IMR-90 (cell line): Measurements from ENCODE around the gene SCN8A. TPM values are rescaled to one million over a fixed set of nuclear protein-coding genes. Genes with fewer than 3 reads are reported as not detected.
A peak's percentile ranks its signal among the peaks of the same experiment; 100 is the strongest.

Experiments used
- ATAC-seq: fragments of 200-7000 bp; cut with Tn5 transposase; 2 replicates; pipeline ENCODE4 v1.9.1; 2020; ENCODE audit warnings: low read depth, mild to moderate bottlenecking, moderate library complexity
- BruUV-seq: library from RNA; stranded (reverse); fragments of 400-500 nt; replicated peaks from 2 replicates; lab custom pipeline; 2021; lab: Mats Ljungman, UMichigan
- CTCF ChIA-PET: fragments of 300-600 bp; formaldehyde crosslinking; extraction: SDS; loops from one replicate; lab custom pipeline; 2021; ENCODE audit warnings: antibody characterized with exemption; lab: Yijun Ruan, JAX
- POLR2A ChIA-PET: fragments of 300-600 bp; sonication (Branson Sonifier 250); formaldehyde crosslinking; loops from one replicate; lab custom pipeline; 2022; ENCODE audit warnings: antibody characterized with exemption; ENCODE audit not compliant: unreplicated experiment; lab: Charles Lee
- DNase-seq: peaks from one replicate; pipeline ENCODE4 v3.0.0; 2013
- H2AFZ ChIP-seq: replicated peaks from 2 replicates; pipeline ENCODE3; 2013; ENCODE audit warnings: low read length, mild to moderate bottlenecking; ENCODE audit not compliant: poor library complexity
- H2AK5ac ChIP-seq: 2 replicates; pipeline ENCODE4 v1.6.1; 2013; ENCODE audit warnings: low read depth, low read length, inconsistent platforms
- H2AK9ac ChIP-seq: replicated peaks from 2 replicates; pipeline ENCODE3; 2013; ENCODE audit warnings: mild to moderate bottlenecking, low read depth, low read length, moderate library complexity; ENCODE audit not compliant: poor library complexity
- H2BK120ac ChIP-seq: 2 replicates; pipeline ENCODE4 v1.6.1; 2013; ENCODE audit warnings: low read depth, low read length, inconsistent platforms
- H2BK15ac ChIP-seq: 3 replicates; pipeline ENCODE4 v1.6.1; 2013; ENCODE audit warnings: low read depth, low read length, inconsistent platforms
- H2BK20ac ChIP-seq: 2 replicates; pipeline ENCODE4 v1.6.1; 2013; ENCODE audit warnings: low read depth, mild to moderate bottlenecking, inconsistent platforms, low read length, moderate library complexity
- H2BK5ac ChIP-seq: 2 replicates; pipeline ENCODE4 v1.6.1; 2013; ENCODE audit warnings: mild to moderate bottlenecking, low read depth, low read length, inconsistent platforms; ENCODE audit not compliant: poor library complexity, severe bottlenecking
- H3K14ac ChIP-seq: replicated peaks from 2 replicates; pipeline ENCODE4 v1.6.1; 2013; ENCODE audit warnings: low read depth, low read length, inconsistent platforms
- H3K18ac ChIP-seq: 2 replicates; pipeline ENCODE4 v1.6.1; 2013; ENCODE audit warnings: low read depth, low read length, control low read depth
- H3K23ac ChIP-seq: 2 replicates; pipeline ENCODE4 v1.6.1; 2013; ENCODE audit warnings: low read depth, low read length, inconsistent platforms
- H3K27ac ChIP-seq: 2 replicates; pipeline ENCODE4 v1.5.1; 2013; ENCODE audit warnings: mild to moderate bottlenecking, control low read depth, low read length; ENCODE audit not compliant: insufficient read depth
- H3K27me3 ChIP-seq: 2 replicates; pipeline ENCODE4 v1.6.1; 2013; ENCODE audit warnings: low read length; ENCODE audit not compliant: control insufficient read depth, insufficient read depth
- H3K36me3 ChIP-seq: 2 replicates; pipeline ENCODE4 v1.6.1; 2013; ENCODE audit warnings: low read length, mixed read lengths; ENCODE audit not compliant: control insufficient read depth, insufficient read depth
- H3K4ac ChIP-seq: 2 replicates; pipeline ENCODE4 v1.6.1; 2013; ENCODE audit warnings: low read depth, low read length, inconsistent platforms
- H3K4me1 ChIP-seq: 2 replicates; pipeline ENCODE4 v1.6.1; 2013; ENCODE audit warnings: low read length, mixed read lengths; ENCODE audit not compliant: control insufficient read depth, insufficient read depth
- H3K4me2 ChIP-seq: 2 replicates; pipeline ENCODE4 v1.6.1; 2013; ENCODE audit warnings: low read depth, mild to moderate bottlenecking, control low read depth, low read length, moderate library complexity
- H3K4me3 ChIP-seq: 2 replicates; pipeline ENCODE4 v1.5.1; 2013; ENCODE audit warnings: low read depth, mild to moderate bottlenecking, control low read depth, low read length, moderate library complexity; ENCODE audit not compliant: insufficient read depth
- H3K56ac ChIP-seq: 2 replicates; pipeline ENCODE4 v1.6.1; 2013; ENCODE audit warnings: low read length, inconsistent platforms; ENCODE audit not compliant: insufficient read depth; ENCODE audit errors: extremely low read depth
- H3K79me1 ChIP-seq, 2 experiments: 2 replicates each; pipeline ENCODE4 v1.6.1; 2013; ENCODE audit warnings: low read length in 2 of 2, inconsistent platforms in 1 of 2, low read depth in 1 of 2
- H3K9ac ChIP-seq: 2 replicates; pipeline ENCODE4 v1.6.1; 2013; ENCODE audit warnings: low read depth, low read length, control low read depth
- H3K9me1 ChIP-seq: 2 replicates; pipeline ENCODE4 v1.6.1; 2013; ENCODE audit warnings: low read length, inconsistent platforms; ENCODE audit not compliant: insufficient read depth
- H3K9me3 ChIP-seq: 2 replicates; pipeline ENCODE4 v1.6.1; 2013; ENCODE audit warnings: low read length; ENCODE audit not compliant: control insufficient read depth, insufficient read depth
- H4K20me1 ChIP-seq: 2 replicates; pipeline ENCODE4 v1.6.1; 2013; ENCODE audit warnings: low read length, inconsistent platforms; ENCODE audit not compliant: insufficient read depth
- H4K5ac ChIP-seq: 2 replicates; pipeline ENCODE4 v1.6.1; 2013; ENCODE audit warnings: mild to moderate bottlenecking, low read depth, low read length, control low read depth
- H4K8ac ChIP-seq, 2 experiments: 2 replicates each; pipeline ENCODE4 v1.6.1; 2013; ENCODE audit warnings: low read depth in 2 of 2, low read length in 2 of 2, control low read depth in 1 of 2, inconsistent platforms in 1 of 2
- H4K91ac ChIP-seq: 2 replicates; pipeline ENCODE4 v1.6.1; 2013; ENCODE audit warnings: low read depth, low read length, inconsistent platforms; ENCODE audit not compliant: insufficient read depth
- BHLHE40 ChIP-seq: fragments of 150-350 bp; IDR thresholded peaks from 2 replicates; pipeline ENCODE4 v1.6.1; 2016; ENCODE audit warnings: mild to moderate bottlenecking, low read depth, low read length
- CHD1 ChIP-seq: IDR thresholded peaks from 2 replicates; pipeline ENCODE4 v1.6.1; 2012; ENCODE audit warnings: low read depth, low read length, improper control_type of control experiment
- CTCF ChIP-seq: conservative IDR thresholded peaks from 2 replicates; pipeline ENCODE4 v1.5.1; 2012; ENCODE audit warnings: mild to moderate bottlenecking, low read depth, low read length, improper control_type of control experiment
- FOS ChIP-seq: fragments of 150-350 bp; IDR thresholded peaks from 2 replicates; pipeline ENCODE4 v1.6.1; 2016; ENCODE audit warnings: low read depth, low read length
- MAFK ChIP-seq: IDR thresholded peaks from 2 replicates; pipeline ENCODE4 v1.6.1; 2012; ENCODE audit warnings: low read depth, low read length, improper control_type of control experiment
- MAZ ChIP-seq: IDR thresholded peaks from 2 replicates; pipeline ENCODE4 v1.6.1; 2012; ENCODE audit warnings: low read depth, mild to moderate bottlenecking, low read length, improper control_type of control experiment, moderate library complexity, borderline replicate concordance
- POLR2A ChIP-seq: IDR thresholded peaks from 2 replicates; pipeline ENCODE4 v1.6.1; 2012; ENCODE audit warnings: mild to moderate bottlenecking, low read depth, low read length
- RAD21 ChIP-seq: IDR thresholded peaks from 2 replicates; pipeline ENCODE4 v1.6.1; 2012; ENCODE audit warnings: low read length, improper control_type of control experiment
- SMC3 ChIP-seq: fragments of 150-350 bp; IDR thresholded peaks from 2 replicates; pipeline ENCODE4 v1.6.1; 2016; ENCODE audit warnings: low read depth, mild to moderate bottlenecking, antibody characterized with exemption, low read length, moderate library complexity
- WGBS, 2 experiments: methylation state at CpG; one replicate each; pipeline versions ENCODE4 v1.1.5 to v1.1.7; 2013; ENCODE audit warnings: missing lambda C conversion rate in 2 of 2; ENCODE audit not compliant: insufficient read length in 1 of 2; ENCODE audit errors: extremely low coverage in 2 of 2; 5-methylcytosine and 5-hydroxymethylcytosine counted together
- dilution Hi-C: fragments of 300-500 bp; cut with HindIII; formaldehyde crosslinking; loops from one replicate; pipeline ENCODE4 v1.14.3; 2018; ENCODE audit warnings: low sequenced_read_pairs; ENCODE audit not compliant: unreplicated experiment
- in situ Hi-C: fragments of 300-500 bp; cut with MboI; formaldehyde crosslinking; loops from 3 replicates; pipeline ENCODE4 v1.14.3; 2019; ENCODE audit warnings: low sequenced_read_pairs, inconsistent platforms, mixed read lengths
- intact Hi-C: fragments of 100-400 bp; cut with micrococcal nuclease; formaldehyde crosslinking; loops from 2 replicates; pipeline ENCODE4 v1.10.0; 2022
- polyA plus RNA-seq, 3 experiments: library from polyadenylated mRNA; depleted of rRNA; stranded (reverse); fragments of >200 nt; gene quantifications; 2 replicates each; pipeline ENCODE4 v1.2.3, GENCODE V29; 2012; ENCODE audit warnings: low replicate concordance in 1 of 3
- total RNA-seq: library from RNA; depleted of rRNA; stranded (reverse); fragments of >200 nt; gene quantifications from 2 replicates; pipeline ENCODE4 v1.2.3, GENCODE V29; 2012
- TF ChIP-seq, protein P1 (sequence below): fragments of 150-350 bp; IDR thresholded peaks from 2 replicates; pipeline ENCODE4 v1.6.1; 2016; ENCODE audit warnings: low read depth, mild to moderate bottlenecking, low read length, moderate library complexity, borderline replicate concordance

The SCN8A gene
- total and polyA plus RNA-seq, 2 of the 4 experiments (the other 2 are of a cell fraction): 6.9 to 19.7 TPM

DNA sequence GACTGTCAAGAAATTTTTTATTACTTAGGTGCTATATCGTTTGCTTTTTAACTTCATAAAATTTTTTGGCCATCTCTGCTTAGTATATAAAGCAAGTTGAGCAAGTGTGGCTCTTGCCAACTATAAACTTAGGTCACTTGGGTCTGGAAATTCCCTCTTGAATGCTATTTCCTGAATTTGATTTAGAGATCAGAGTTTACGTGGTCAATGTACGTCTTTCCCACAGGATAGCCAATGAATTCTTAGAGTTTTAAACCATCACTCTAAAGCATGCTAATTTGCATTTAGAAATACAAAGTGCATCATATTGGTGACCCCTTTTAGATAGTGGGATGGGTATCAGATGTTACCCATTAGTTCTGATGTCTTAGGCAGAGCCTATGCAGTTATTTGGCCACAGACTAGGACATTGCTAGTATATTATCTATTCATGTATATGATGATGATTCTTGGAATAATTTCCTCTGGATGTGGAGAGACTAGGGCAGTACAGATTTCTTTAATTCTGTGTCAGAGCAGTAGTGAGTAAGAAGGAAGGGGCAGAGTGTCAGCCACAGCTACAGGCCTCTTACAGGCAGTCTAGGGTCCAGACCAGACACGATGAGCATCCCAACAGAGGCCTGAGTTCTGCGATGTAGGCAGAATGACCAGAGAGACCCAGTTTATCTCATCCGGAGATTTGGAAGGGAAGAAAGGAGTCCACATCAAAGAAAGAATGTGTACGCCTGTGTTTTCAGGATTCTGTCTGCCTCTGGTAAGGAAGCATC lies 30.3 kb downstream of the SCN8A start:
- Histone ChIP-seq H3K18ac (peak overlapping the region; percentile 47), H2AK5ac (peak overlapping the region; percentile 29), H3K14ac (peak overlapping the region; percentile 48; the same call in 1 of the 2 replicates), H3K36me3 (no peaks in the 10 kb centered on the region), H3K4me1 (peaks cover 13% of the 10 kb centered on the region; the same call in 1 of the 2 replicates), H3K56ac (no peak overlapping the region), H2BK120ac (peak overlapping the region; percentile 57; the same call in 1 of the 2 replicates), H3K9me1 (peaks cover 11% of the 10 kb centered on the region), H4K5ac (peak overlapping the region; percentile 72; the same call in 1 of the 2 replicates), H3K79me1 (peaks cover 14 to 49% of the 10 kb centered on the region in 2 experiments), H2BK5ac (peak overlapping the region; percentile 71), H3K4ac (peak overlapping the region; percentile 34), H3K27ac (no peak overlapping the region), H3K4me2 (peak overlapping the region; percentile 31; the same call in 1 of the 2 replicates), H2BK15ac (no peak overlapping the region), H3K23ac (peak overlapping the region; percentile 56; the same call in 1 of the 2 replicates), H4K8ac (peak overlapping the region in 1 of 2 experiments; percentile 59; a peak in 1 of 4 replicates), H4K91ac (no peak overlapping the region; the same call in 1 of the 2 replicates), H2BK20ac (peak overlapping the region; percentile 58; the same call in 1 of the 2 replicates), H2AFZ (peak overlapping the region; percentile 56), H2AK9ac (no peak overlapping the region), H3K4me3 (no peak overlapping the region), H3K27me3 (no peaks in the 10 kb centered on the region), H4K20me1 (peaks cover 12% of the 10 kb centered on the region), H3K9me3 (no peaks in the 10 kb centered on the region), H3K9ac (no peak overlapping the region)
- ATAC-seq (peak; percentile 47; the same call in 1 of the 2 replicates), DNase-seq (peak; percentile 78)
- POLR2A ChIA-PET: no interaction called here
- TF ChIP-seq, protein P1, sequence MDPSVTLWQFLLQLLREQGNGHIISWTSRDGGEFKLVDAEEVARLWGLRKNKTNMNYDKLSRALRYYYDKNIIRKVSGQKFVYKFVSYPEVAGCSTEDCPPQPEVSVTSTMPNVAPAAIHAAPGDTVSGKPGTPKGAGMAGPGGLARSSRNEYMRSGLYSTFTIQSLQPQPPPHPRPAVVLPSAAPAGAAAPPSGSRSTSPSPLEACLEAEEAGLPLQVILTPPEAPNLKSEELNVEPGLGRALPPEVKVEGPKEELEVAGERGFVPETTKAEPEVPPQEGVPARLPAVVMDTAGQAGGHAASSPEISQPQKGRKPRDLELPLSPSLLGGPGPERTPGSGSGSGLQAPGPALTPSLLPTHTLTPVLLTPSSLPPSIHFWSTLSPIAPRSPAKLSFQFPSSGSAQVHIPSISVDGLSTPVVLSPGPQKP: no peak
- TF ChIP-seq FOS (no peak), CTCF (no peak), SMC3 (no peak), RAD21 (no peak), POLR2A (no peak), BHLHE40 (no peak), MAFK (no peak), MAZ (no peak), CHD1 (no peak)
- in situ Hi-C loops (no loop called here), dilution Hi-C loops (no loop called here), intact Hi-C loops (no loop called here)
- no CpG with 5 or more reads among the region's 7 CpGs for WGBS, 2 experiments
- CTCF ChIA-PET: interaction anchor here (1.0 kb wide), 1 partner anchor 87 kb away, joined by 4 read pairs; no protein-coding TSS in a partner anchor
- no TSS peak for BruUV-seq
